WI38 (cell line): ENCODE results near the gene ACSS1.

ENCODE experiments used
- H3K4me3 ChIP-seq: 2 replicates; pipeline ENCODE4 v1.5.1; 2011; ENCODE audit warnings: low read depth, mild to moderate bottlenecking, control low read depth, low read length
- TF ChIP-seq, protein P1 (sequence below): IDR thresholded peaks from 2 replicates; pipeline ENCODE4 v1.5.1; 2012; ENCODE audit warnings: low read depth, mild to moderate bottlenecking, control low read depth, low read length

Gene ACSS1

DNA sequence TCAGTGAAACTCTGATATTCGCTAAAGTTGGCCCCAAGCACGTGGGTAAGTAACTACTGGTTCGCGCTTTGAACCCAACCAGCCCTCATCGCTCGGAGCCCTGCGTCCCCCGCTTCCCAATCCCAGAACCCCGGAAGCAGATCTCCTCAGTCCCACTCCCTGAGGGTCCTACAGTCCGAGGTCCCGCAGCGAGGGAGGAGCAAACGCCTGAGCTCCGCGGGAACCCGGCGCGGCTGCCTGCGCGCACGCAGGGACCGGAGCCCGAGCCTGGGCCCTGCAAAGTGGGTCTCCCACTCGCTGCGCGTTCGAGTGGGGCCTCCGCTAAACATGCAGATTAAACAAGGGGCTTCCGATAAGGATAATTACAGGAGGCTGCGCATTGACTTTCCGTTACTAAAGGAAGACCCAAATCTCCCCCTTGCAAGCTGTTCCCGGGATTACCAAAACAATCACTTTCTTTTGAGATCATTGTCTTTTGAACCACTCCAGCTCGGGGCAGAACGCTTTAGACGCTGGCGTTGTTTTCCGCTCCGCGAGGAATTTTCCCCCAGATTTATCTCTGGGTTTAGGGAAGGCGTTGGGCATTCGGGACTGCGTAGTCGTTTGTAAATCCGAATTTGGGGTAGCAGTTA is 25.3 kb upstream of the ACSS1 start:
- H3K4me3 ChIP-seq: no peak overlapping the region
- TF ChIP-seq, protein P1, sequence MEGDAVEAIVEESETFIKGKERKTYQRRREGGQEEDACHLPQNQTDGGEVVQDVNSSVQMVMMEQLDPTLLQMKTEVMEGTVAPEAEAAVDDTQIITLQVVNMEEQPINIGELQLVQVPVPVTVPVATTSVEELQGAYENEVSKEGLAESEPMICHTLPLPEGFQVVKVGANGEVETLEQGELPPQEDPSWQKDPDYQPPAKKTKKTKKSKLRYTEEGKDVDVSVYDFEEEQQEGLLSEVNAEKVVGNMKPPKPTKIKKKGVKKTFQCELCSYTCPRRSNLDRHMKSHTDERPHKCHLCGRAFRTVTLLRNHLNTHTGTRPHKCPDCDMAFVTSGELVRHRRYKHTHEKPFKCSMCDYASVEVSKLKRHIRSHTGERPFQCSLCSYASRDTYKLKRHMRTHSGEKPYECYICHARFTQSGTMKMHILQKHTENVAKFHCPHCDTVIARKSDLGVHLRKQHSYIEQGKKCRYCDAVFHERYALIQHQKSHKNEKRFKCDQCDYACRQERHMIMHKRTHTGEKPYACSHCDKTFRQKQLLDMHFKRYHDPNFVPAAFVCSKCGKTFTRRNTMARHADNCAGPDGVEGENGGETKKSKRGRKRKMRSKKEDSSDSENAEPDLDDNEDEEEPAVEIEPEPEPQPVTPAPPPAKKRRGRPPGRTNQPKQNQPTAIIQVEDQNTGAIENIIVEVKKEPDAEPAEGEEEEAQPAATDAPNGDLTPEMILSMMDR: no peak

DNA sequence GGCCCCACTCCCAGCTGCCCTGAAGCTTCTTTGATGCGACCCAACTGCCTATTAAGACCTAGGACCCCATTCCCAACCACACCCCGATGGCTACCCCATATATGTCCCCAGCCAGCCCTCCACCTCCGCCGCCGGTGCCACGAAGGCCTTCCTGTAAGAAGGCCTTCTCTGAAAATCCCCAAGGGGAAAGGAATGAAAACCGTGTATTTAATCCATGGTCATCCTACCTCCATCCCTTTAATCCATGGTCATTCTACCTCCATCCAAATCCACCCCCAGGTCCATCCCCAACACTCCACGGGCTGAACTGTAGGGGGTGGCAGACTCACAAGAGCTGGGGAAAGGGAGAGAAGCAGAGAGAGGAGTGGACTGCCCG is 24.5 kb upstream of the ACSS1 start:
- TF ChIP-seq, protein P1: no peak
- H3K4me3 ChIP-seq: no peak overlapping the region

DNA sequence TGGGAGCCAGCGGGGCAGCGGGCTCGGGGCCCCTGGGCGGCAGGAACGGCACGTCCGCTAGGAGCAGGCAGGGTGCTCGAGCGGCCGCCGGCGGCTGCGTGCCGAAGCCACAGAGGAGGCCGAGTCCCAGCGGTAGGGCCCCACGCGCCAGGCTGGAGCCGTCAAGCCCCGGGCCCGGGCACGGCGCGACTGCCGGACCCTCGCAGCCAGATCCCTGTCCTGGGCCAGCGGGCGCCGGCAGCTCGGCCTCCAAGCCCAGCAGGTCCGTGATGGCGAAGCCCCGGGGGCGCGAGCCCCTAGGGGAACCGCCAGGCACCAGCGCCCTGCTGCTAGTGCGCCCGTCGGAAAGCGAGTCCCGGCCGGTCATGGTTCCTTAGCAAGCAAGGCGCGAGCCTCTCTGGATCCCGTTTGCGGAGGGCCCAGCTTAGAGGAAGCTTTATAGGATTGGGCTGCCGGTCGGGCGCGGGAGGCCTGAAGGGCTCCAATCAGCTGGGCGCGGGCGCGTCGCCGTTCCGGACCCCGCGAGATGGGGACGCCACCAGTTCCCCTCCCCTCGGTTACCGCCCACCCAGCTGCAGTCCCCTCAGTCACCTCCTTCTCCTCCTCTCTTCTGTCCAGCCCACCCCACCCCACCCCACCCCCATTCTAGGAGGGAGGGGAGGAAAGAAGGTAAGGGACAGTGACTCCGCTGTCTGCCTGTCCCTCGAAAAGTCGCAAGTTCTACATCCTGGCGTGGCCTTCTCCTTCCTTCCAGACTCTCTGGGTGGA is 24.0 kb upstream of the ACSS1 start, which contains the start of gene VSX1:
TSS of gene VSX1 (minus strand) at position 412 of the 768 bp plus-strand sequence. CDS start at position 367, 45 bp downstream.
- TF ChIP-seq, protein P1: no peak
- no peak within 1 kb of the TSS for H3K4me3 ChIP-seq

DNA sequence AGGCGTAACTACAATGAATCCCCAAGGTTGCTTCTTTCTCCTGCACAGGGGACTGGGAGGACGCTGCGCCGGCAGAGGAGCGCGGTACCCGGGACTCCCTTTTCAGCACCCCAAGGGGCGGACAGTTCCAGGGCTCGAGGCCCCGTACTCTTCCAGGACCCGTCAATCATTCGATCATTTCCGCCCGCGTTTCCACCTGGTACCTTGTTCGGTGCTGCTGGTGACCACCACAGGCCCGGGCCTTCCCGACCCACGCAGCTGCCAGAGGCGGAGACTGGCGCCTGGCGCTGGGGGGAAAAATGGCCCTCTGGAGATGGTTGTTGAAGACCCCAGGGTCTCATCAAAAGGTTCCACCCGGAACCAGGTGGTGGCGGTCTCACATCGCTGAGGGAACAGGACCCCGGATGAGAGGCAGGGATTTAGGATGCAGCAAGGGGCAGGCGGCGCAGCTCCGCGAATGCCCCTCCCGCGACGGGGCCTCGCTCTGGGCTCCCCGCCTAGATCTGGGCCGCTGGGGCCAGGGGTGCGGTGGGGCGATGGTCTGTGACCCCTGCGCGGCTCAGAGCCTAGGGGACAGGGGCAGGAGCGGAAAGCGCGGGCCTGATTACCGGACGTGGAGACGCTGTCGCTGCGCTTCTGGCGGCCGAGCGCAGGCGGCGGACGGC is 23.3 kb upstream of the ACSS1 start:
- no peak overlapping the region for H3K4me3 ChIP-seq
- TF ChIP-seq, protein P1: no peak

DNA sequence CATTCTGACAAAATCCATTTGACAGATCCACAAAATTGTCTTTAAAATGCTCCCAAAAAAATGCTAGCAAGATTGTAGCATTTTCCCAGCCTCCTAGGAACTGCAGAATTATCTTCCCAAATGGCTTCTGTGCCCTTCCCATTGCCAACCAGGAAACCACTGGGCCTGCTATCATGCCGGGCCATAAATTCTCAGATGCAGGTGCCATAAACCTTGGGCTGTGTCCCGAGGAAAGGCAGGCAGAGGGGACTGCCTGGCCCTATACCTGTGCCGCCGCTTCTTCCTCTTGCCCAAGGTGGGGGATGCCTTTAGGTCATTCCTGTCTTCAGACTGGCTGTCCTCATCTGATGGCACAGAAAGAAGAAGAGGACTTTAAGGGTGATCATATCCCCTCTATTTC is 21.2 kb upstream of the ACSS1 start:
- no peak overlapping the region for H3K4me3 ChIP-seq
- TF ChIP-seq, protein P1: no peak

DNA sequence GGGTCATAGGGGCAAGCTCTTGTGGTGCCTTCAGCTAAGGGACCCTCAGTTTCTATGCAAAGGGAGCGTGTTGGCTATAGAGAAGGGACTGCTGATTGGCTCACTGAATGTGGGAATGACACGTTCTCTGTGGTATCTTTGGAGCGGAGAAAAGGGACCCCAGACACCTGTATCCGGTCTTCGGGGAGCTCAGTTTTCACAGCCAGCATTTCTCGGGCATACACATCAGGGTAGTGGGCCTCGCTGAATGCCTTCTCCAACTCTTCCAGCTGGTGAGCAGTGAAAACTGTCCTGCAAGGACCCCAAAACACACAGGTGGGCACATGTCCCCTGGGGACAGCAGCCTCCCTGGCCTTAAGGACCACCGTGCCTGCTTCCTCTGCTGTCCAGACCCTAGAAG is 20.7 kb upstream of the ACSS1 start:
- H3K4me3 ChIP-seq: no peak overlapping the region
- TF ChIP-seq, protein P1: no peak
